WI38 (cell line): ENCODE results near the gene MRGPRG.

Source experiments
- H3K4me3 ChIP-seq: 2 replicates; pipeline ENCODE4 v1.5.1; 2011; ENCODE audit warnings: low read depth, mild to moderate bottlenecking, control low read depth, low read length
- CTCF ChIP-seq: IDR thresholded peaks from 2 replicates; pipeline ENCODE4 v1.5.1; 2012; ENCODE audit warnings: low read depth, mild to moderate bottlenecking, control low read depth, low read length

MRGPRG gene

GRCh38 chr11:3222941-3223915, 4.6 kb upstream of the MRGPRG start:
- H3K4me3 ChIP-seq: no peak overlapping the region
- TF ChIP-seq CTCF: no peak

GRCh38 chr11:3222003-3222855, 3.6 kb upstream of the MRGPRG start:
- no peak for TF ChIP-seq CTCF
- H3K4me3 ChIP-seq: no peak overlapping the region

GRCh38 chr11:3221408-3222002, 2.9 kb upstream of the MRGPRG start:
- no peak overlapping the region for H3K4me3 ChIP-seq
- TF ChIP-seq CTCF: no peak

- no peak for TF ChIP-seq CTCF
- H3K4me3 ChIP-seq: no peak overlapping the region
These were observed 2.2 kb upstream of the MRGPRG start for GRCh38 chr11:3220521-3221407.

- no peak overlapping the region for H3K4me3 ChIP-seq
- TF ChIP-seq CTCF: no peak
These were observed 1.5 kb upstream of the MRGPRG start for GRCh38 chr11:3220101-3220500.

- no peak for TF ChIP-seq CTCF
- no peak overlapping the region for H3K4me3 ChIP-seq
These were observed 774 bp upstream of the MRGPRG start for GRCh38 chr11:3219281-3219892.
